ENCODE data around the gene PITPNM3. TPM values are rescaled to one million over a fixed set of nuclear protein-coding genes. Genes with fewer than 3 reads are reported as not detected.
A peak's percentile ranks its signal among the peaks of the same experiment; 100 is the strongest.
"Not testable (repeated sequence)": the region's sequence is repeated elsewhere in the genome, so short reads cannot be mapped to it uniquely, and the experiment has no call there.

The PITPNM3 gene
- total and polyA plus RNA-seq, 12 donors = 1.1 to 9.8 (median 6.8) TPM

- TF ChIP-seq CTCF (IDR thresholded peaks at IDR 0.05) = no peak
- TF ChIP-seq POLR2A (IDR thresholded peaks at IDR 0.05) = no peak
- H3K4me1 ChIP-seq (replicated peaks in 1 of 2) = no peaks in the 10 kb centered on the region
- intact Hi-C loops (cut with DNase I) = no loop called here
- DNase-seq = peak in 5 of 7 donors; percentile 31 to 76 (median 54)
- H3K4me3 ChIP-seq = no peak overlapping the region
- H3K27me3 ChIP-seq = no peaks in the 10 kb centered on the region
- H3K9me3 ChIP-seq (replicated peaks in 1 of 3) = no peaks in the 10 kb centered on the region
- no peaks in the 10 kb centered on the region for H3K36me3 ChIP-seq (replicated peaks in 1 of 2)
- no peak overlapping the region for H3K27ac ChIP-seq
- WGBS, 4 donors = 65 to 73% (median 68%) methylated on average over 12 to 13 of the region's 13 CpGs
These were observed 68.9 kb downstream of the PITPNM3 start for GRCh38 chr17:6487251-6488007.

- Histone ChIP-seq H3K4me3 (no peak overlapping the region), H3K9me3 (replicated peaks in 1 of 3) (no peaks in the 10 kb centered on the region), H3K36me3 (replicated peaks in 1 of 2) (no peaks in the 10 kb centered on the region), H3K4me1 (replicated peaks in 1 of 2) (no peaks in the 10 kb centered on the region), H3K27me3 (no peaks in the 10 kb centered on the region), H3K27ac (no peak overlapping the region)
- TF ChIP-seq POLR2A (IDR thresholded peaks at IDR 0.05) = no peak
- TF ChIP-seq CTCF (IDR thresholded peaks at IDR 0.05) = no peak
- 82 to 90% (median 83%) methylated on average over 4 to 5 of the region's 5 CpGs for WGBS, 4 donors
- DNase-seq = no peak
- intact Hi-C loops (cut with DNase I) = no loop called here
These were observed 70.5 kb downstream of the PITPNM3 start for GRCh38 chr17:6485646-6486412.

- H3K4me3 ChIP-seq = no peak overlapping the region
- H3K27ac ChIP-seq = no peak overlapping the region
- TF ChIP-seq POLR2A (IDR thresholded peaks at IDR 0.05) (no peak), CTCF (IDR thresholded peaks at IDR 0.05) (no peak)
- no peaks in the 10 kb centered on the region for H3K36me3 ChIP-seq (replicated peaks in 1 of 2)
- WGBS, 4 donors = 90 to 93% (median 92%) methylated on average over 15 to 16 of the region's 16 CpGs
- H3K4me1 ChIP-seq (replicated peaks in 1 of 2) = no peaks in the 10 kb centered on the region
- no peak for DNase-seq
- H3K27me3 ChIP-seq = no peaks in the 10 kb centered on the region
- intact Hi-C loops (cut with DNase I) = no loop called here
- H3K9me3 ChIP-seq (replicated peaks in 1 of 3) = no peaks in the 10 kb centered on the region
These were observed 72.8 kb downstream of the PITPNM3 start for GRCh38 chr17:6483507-6483906.

GRCh38 chr17:6482796-6483195, 73.6 kb downstream of the PITPNM3 start:
- H3K27ac ChIP-seq; H3K4me3 ChIP-seq; H3K9me3 ChIP-seq (replicated peaks in 1 of 3); H3K4me1 ChIP-seq (replicated peaks in 1 of 2); H3K27me3 ChIP-seq; H3K36me3 ChIP-seq (replicated peaks in 1 of 2); DNase-seq; intact Hi-C loops (cut with DNase I): not testable (repeated sequence)
- 80 to 89% (median 88%) methylated on average over 10 of the region's 10 CpGs for WGBS, 4 donors

Data from adrenal gland (tissue), 12 donors.